HL-60 (cell line): ENCODE measurements around the gene TSPAN18.

Source experiments
- POLR2AphosphoS5 ChIP-seq: IDR thresholded peaks from 2 replicates; pipeline ENCODE4 v1.6.1; 2012; ENCODE audit warnings: low read depth
- TF ChIP-seq, protein P1 (sequence below): IDR thresholded peaks from one replicate; pipeline ENCODE4 v1.5.1; 2011; ENCODE audit warnings: low read length, control low read depth, inconsistent platforms; ENCODE audit not compliant: insufficient read depth

DNA sequence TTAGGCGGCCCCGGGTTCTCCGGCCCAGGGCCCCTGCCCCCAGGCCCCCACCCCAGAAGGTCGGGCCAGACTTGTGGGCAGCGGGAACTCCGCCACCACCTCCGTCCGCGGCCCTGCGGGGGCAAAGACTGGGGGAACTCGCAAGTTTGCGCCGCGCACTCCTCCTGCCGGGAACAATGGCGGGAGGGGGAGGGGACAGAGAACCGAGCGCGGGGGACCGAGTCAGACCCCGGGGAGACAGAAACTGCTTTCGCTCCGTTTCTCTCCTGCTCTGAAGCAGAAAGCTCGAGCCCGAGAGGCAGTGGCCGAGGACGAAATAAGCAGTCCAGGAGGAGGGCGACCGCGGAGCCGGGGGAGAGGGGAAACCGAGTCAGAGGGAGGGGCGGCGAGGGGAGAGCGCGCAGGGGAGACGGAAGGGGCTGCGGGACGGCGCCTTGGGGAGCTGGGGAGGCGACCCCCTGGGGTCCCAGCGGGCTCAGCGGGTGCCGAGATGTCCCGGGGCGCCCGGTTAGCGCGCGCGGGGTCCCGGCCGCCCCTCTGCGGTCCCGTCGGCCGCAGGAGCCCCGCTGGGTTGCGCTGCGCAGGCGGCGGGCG lies 223.4 kb downstream of the TSPAN18 start:
- TF ChIP-seq, protein P1, sequence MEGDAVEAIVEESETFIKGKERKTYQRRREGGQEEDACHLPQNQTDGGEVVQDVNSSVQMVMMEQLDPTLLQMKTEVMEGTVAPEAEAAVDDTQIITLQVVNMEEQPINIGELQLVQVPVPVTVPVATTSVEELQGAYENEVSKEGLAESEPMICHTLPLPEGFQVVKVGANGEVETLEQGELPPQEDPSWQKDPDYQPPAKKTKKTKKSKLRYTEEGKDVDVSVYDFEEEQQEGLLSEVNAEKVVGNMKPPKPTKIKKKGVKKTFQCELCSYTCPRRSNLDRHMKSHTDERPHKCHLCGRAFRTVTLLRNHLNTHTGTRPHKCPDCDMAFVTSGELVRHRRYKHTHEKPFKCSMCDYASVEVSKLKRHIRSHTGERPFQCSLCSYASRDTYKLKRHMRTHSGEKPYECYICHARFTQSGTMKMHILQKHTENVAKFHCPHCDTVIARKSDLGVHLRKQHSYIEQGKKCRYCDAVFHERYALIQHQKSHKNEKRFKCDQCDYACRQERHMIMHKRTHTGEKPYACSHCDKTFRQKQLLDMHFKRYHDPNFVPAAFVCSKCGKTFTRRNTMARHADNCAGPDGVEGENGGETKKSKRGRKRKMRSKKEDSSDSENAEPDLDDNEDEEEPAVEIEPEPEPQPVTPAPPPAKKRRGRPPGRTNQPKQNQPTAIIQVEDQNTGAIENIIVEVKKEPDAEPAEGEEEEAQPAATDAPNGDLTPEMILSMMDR: no peak
- no peak for TF ChIP-seq POLR2AphosphoS5
